ENCODE data around the gene AGAP2.

Gene AGAP2

GRCh38 chr12:57722716-57723629, 15.6 kb downstream of the AGAP2 start:
- TF ChIP-seq CTCF (IDR thresholded peaks at IDR 0.05; ENCODE audit: extremely low read depth, missing control alignments), result no peak
- DNase-seq (ENCODE audit: low spot score), result peak; percentile 8

GRCh38 chr12:57721846-57722608, 16.5 kb downstream of the AGAP2 start:
- peak; percentile 7 for DNase-seq (ENCODE audit: low spot score)

GRCh38 chr12:57720606-57721595, 17.6 kb downstream of the AGAP2 start:
- DNase-seq (ENCODE audit: low spot score), result peak; percentile 6
- no peak for TF ChIP-seq CTCF (IDR thresholded peaks at IDR 0.05; ENCODE audit: extremely low read depth, missing control alignments)

GRCh38 chr12:57719777-57720605, 18.6 kb downstream of the AGAP2 start:
- no peak for DNase-seq (ENCODE audit: low spot score)
- TF ChIP-seq CTCF (IDR thresholded peaks at IDR 0.05; ENCODE audit: extremely low read depth, missing control alignments), result no peak

- peak; percentile 7 for DNase-seq (ENCODE audit: low spot score)
- TF ChIP-seq CTCF (IDR thresholded peaks at IDR 0.05; ENCODE audit: extremely low read depth, missing control alignments), result no peak
These were observed 19.7 kb downstream of the AGAP2 start for GRCh38 chr12:57718641-57719528.

GRCh38 chr12:57717846-57718640, 20.5 kb downstream of the AGAP2 start:
- TF ChIP-seq CTCF (IDR thresholded peaks at IDR 0.05; ENCODE audit: extremely low read depth, missing control alignments), result no peak
- DNase-seq (ENCODE audit: low spot score), result no peak

Data from GM20000 (cell line).